Caki2 (cell line): Measurements from ENCODE around the gene BNIP1. TPM values are rescaled to one million over a fixed set of nuclear protein-coding genes. Genes with fewer than 3 reads are reported as not detected.

Source experiments
- DNase-seq: peaks from one replicate; pipeline ENCODE4 v3.0.0-alpha.2; 2015; ENCODE audit warnings: low read depth
- in situ Hi-C: cut with HindIII; loops from 2 replicates; pipeline ENCODE4 v1.10.0; 2016; ENCODE audit warnings: low sequenced_read_pairs, low pct_unique_long_range_greater_than_20kb, mixed read lengths
- total RNA-seq: library from RNA; depleted of rRNA; stranded (reverse); fragments of >200 nt; shearing (Covaris generic); gene quantifications from 2 replicates; pipeline ENCODE4 v1.2.3, GENCODE V29; 2014; ENCODE audit warnings: low replicate concordance; rRNA removed

The BNIP1 gene
- total RNA-seq, 1 experiment from 2014 or later = 30.4 TPM

DNA sequence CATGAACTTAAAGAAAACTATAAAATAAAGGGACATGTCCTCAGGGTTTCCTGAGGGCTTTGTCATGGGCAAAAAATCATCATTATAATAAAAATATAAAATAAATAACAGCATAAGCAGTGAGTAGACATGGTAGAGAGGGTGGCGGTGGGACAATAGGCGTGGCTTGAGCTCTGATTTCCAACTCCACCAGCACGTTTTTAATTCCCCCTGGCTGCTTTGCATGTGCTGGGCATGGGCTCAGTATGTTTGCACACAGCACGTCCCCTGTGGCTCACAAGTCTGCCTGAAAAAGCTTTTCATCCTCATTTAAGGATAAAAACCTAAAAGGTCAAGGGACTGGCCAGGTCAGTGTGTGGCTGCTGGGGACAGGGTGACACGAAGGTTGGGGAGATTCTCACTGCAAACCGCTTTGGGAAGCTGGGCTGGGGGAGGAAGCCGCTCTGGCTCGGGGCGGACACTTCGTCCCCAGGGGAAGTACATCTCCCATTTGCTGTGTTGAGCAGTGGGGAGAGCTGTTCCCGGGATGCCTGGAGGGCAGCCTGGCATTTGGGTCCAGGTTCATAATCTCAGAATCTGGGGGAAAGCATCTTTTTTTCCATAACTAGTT lies 58.0 kb downstream of the BNIP1 start:
- DNase-seq = no peak
- in situ Hi-C loops = no loop called here

- in situ Hi-C loops = no loop called here
- DNase-seq = peak; percentile 16
Observed at GRCh38 chr5:173204185-173204979, 60.1 kb downstream of the BNIP1 start.

GRCh38 chr5:173205916-173206315 lies 61.6 kb downstream of the BNIP1 start:
- no peak for DNase-seq
- in situ Hi-C loops = no loop called here

GRCh38 chr5:173208296-173208695 lies 64.0 kb downstream of the BNIP1 start:
- in situ Hi-C loops = no loop called here
- no peak for DNase-seq

DNA sequence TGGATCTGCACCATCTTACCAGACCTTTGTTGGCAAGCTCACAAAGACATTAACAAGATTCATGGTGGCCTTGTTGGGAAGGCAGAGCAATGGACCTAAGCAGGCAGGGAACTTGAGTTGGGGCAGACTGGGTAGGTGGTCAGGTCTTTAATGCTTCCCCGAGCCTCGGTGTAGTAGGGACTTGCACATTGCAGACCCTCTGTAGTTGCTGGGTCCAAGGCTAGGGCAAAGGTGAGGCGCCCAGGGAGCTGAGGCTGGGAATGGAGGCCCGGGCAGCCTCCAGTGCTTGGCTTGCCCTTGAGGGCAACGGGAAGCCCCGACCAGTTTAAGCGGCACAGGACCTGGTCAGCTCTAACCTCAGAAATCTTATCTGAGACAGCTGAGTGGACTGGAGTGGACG lies 66.5 kb downstream of the BNIP1 start:
- no peak for DNase-seq
- in situ Hi-C loops = no loop called here

- in situ Hi-C loops = no loop called here
- no peak for DNase-seq
Observed at GRCh38 chr5:173211284-173211683, 67.0 kb downstream of the BNIP1 start.

DNA sequence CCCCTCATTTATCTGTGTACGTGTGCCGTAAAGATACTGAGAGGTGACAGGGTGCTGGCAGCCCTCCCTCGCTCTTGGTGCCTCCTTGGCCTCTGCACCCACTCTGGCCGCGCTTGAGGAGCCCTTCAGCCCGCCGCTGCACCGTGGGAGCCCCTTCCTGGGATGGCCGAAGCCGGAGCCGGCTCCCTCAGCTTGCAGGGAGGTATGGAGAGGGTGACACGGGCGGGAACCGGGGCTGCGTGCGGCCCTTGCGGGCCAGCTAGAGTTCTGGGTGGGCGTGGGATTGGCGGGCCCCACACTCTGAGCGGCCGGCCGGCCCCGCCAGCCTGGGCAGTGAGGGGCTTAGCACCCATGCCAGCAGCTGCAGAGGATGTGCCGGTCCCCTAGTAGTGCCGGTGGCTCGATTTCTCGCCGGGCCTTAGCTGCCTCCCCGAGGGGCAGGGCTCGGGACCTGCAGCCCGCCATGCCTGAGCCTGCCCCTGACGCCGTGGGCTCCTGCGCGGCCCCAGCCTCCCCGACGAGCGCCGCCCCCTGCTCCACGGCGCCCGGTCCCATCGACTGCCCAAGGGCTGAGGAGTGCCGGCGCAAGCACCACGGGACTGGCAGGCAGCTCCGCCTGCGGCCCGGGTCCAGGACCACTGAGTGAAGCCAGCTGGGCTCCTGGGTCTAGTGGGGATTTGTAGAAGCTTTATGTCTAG lies 69.1 kb downstream of the BNIP1 start:
- in situ Hi-C loops = no loop called here
- DNase-seq = no peak

Other genes with a start within 250 kb of the BNIP1 start
- 269 and 272 TPM in 2 replicates for gene RPL26L1, start 185.1 kb upstream of the BNIP1 start, total RNA-seq
- 473 and 572 TPM in 2 replicates for gene ATP6V0E1, start 160.8 kb upstream of the BNIP1 start, total RNA-seq
- gene CREBRF, start 88.2 kb upstream of the BNIP1 start, total RNA-seq = 8.7 and 22.1 TPM in 2 replicates
- 9.9 and 13.2 TPM in 2 replicates for gene NKX2-5, start 90.7 kb downstream of the BNIP1 start, total RNA-seq
- 25.5 and 92.7 TPM in 2 replicates for gene STC2, start 183.9 kb downstream of the BNIP1 start, total RNA-seq